RWPE2 (cell line): ENCODE measurements around the gene HBP1.

Source experiments
- ATAC-seq: fragments of 200-7000 bp; cut with Tn5 transposase; 3 replicates; pipeline ENCODE4 v1.9.1; 2021; ENCODE audit warnings: low read depth
- DNase-seq: peaks from one replicate; pipeline ENCODE4 v3.0.0-alpha.2; 2020; ENCODE audit warnings: low spot score
- H3K27ac ChIP-seq: fragments of 450-650 bp; 2 replicates; pipeline ENCODE4 v1.5.1; 2017; ENCODE audit warnings: mild to moderate bottlenecking; ENCODE audit not compliant: poor library complexity, severe bottlenecking
- H3K27me3 ChIP-seq: fragments of 250-450 bp; sonication (Bioruptor Pico); 2 replicates; pipeline ENCODE4 v1.5.1; 2021; ENCODE audit warnings: mild to moderate bottlenecking, moderate library complexity; ENCODE audit not compliant: insufficient read depth, poor library complexity, severe bottlenecking
- H3K36me3 ChIP-seq: fragments of 250-450 bp; sonication (Bioruptor Pico); 2 replicates; pipeline ENCODE4 v1.5.1; 2020; ENCODE audit warnings: low read depth, mild to moderate bottlenecking, moderate library complexity
- H3K4me1 ChIP-seq: fragments of 250-450 bp; sonication (Bioruptor Pico); 2 replicates; pipeline ENCODE4 v1.5.1; 2021; ENCODE audit warnings: mild to moderate bottlenecking, moderate library complexity; ENCODE audit not compliant: insufficient read depth, poor library complexity, severe bottlenecking
- H3K4me3 ChIP-seq: fragments of 250-450 bp; sonication (Bioruptor Pico); 2 replicates; pipeline ENCODE4 v1.5.1; 2021; ENCODE audit warnings: mild to moderate bottlenecking, moderate library complexity; ENCODE audit not compliant: severe bottlenecking
- H3K9me3 ChIP-seq: fragments of 250-450 bp; sonication (Bioruptor Pico); 2 replicates; pipeline ENCODE4 v1.5.1; 2021; ENCODE audit warnings: mild to moderate bottlenecking, moderate library complexity; ENCODE audit not compliant: severe bottlenecking
- TF ChIP-seq, protein P1 (sequence below): fragments of 450-650 bp; IDR thresholded peaks from one replicate; pipeline ENCODE4 v1.5.1; 2017; ENCODE audit warnings: mild to moderate bottlenecking, moderate library complexity; ENCODE audit not compliant: poor library complexity, severe bottlenecking

Gene HBP1, protein sequence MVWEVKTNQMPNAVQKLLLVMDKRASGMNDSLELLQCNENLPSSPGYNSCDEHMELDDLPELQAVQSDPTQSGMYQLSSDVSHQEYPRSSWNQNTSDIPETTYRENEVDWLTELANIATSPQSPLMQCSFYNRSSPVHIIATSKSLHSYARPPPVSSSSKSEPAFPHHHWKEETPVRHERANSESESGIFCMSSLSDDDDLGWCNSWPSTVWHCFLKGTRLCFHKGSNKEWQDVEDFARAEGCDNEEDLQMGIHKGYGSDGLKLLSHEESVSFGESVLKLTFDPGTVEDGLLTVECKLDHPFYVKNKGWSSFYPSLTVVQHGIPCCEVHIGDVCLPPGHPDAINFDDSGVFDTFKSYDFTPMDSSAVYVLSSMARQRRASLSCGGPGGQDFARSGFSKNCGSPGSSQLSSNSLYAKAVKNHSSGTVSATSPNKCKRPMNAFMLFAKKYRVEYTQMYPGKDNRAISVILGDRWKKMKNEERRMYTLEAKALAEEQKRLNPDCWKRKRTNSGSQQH

DNA sequence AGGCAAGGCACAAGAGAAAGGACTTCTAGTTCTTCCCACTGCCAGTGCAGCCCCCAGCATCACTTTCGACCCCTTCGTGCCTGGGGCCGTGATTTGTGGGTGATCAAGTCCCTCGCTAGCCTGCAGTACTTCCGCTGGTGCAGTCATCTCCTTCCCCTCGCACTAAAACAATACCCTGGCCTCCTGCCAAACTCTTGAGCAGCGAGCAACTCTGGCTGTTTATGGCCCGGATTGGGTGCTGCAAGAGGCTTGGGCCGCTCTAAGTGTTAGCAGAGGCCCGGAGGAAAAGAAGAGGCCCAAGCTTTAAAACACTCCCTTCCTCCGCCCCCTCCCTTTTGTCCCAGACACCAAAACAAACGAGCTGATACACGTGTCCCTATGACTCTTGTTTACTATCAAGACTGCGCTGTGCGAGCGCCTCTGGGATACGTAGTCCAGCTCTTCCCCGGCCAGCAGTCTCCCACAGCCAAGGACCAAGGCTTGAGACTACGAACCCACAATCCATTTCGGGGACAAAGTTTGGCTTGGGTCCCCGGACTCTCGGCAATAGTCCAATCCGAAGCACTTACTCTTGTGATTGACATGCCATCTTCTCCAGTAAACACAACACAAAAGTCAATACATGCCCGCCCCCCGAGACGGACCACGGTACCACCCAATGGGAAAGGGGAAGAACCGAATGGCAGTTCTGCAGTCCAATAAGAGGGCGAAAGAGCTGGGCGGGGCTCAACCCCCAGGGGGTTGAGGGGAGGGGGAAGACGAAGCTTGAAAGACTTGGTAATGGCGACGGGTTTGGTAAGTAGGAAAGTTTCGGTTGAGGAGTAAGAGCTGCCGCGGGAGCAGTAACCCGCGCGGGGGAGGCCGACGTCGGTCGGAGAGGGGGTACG lies at the start of gene HBP1:
Gene HBP1 (plus strand): TSS at position 771 of the 887 bp plus-strand sequence. CDS start 10,891 bp downstream, outside the sequence.
- DNase-seq, result peak; percentile 98
- Histone ChIP-seq H3K9me3 (no peaks in the 10 kb centered on the region), H3K4me1 (peaks cover 7% of the 10 kb centered on the region), H3K36me3 (no peaks in the 10 kb centered on the region), H3K27ac (peak within 1 kb of the TSS; percentile 77), H3K4me3 (peak within 1 kb of the TSS; percentile 62), H3K27me3 (no peaks in the 10 kb centered on the region)
- TF ChIP-seq, protein P1, sequence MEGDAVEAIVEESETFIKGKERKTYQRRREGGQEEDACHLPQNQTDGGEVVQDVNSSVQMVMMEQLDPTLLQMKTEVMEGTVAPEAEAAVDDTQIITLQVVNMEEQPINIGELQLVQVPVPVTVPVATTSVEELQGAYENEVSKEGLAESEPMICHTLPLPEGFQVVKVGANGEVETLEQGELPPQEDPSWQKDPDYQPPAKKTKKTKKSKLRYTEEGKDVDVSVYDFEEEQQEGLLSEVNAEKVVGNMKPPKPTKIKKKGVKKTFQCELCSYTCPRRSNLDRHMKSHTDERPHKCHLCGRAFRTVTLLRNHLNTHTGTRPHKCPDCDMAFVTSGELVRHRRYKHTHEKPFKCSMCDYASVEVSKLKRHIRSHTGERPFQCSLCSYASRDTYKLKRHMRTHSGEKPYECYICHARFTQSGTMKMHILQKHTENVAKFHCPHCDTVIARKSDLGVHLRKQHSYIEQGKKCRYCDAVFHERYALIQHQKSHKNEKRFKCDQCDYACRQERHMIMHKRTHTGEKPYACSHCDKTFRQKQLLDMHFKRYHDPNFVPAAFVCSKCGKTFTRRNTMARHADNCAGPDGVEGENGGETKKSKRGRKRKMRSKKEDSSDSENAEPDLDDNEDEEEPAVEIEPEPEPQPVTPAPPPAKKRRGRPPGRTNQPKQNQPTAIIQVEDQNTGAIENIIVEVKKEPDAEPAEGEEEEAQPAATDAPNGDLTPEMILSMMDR, result peak; percentile 1
- ATAC-seq, result peak; percentile 91

DNA sequence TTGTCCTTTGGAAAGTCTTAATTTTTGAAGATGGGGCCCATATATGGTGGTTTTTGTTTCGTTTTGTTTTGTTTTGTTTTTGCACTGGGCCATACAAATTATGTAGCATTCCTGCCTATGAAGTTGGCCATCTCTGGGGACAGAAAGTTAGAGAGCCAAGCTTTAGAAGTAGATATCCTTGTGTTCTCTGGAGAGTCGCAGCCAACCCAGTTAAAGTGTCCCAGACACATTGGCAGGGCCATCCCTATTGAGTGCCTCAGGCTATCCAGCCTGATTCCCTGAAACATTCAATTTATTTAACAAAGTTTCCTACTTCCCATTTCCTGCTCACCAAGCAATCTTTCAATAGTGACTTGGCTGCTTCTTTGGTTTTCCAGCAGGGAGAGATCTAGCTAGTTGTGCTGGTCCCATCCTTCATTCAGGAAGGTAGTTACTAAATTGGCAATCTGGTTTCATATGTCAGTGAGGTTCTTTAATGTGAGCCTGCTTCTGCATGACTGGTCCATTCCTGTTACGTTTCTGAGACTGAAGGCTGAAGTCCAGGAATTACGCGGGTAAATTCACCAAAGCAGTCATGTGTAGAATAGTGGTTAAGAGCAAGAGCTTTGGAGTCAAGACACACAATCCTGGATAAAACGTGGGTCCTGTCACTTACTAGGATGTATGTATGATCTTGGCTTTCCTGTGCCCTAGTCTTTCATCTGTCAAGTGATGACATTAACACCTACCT lies 49.3 kb upstream of the HBP1 start:
- H3K9me3 ChIP-seq, result no peaks in the 10 kb centered on the region
- no peak for ATAC-seq

DNA sequence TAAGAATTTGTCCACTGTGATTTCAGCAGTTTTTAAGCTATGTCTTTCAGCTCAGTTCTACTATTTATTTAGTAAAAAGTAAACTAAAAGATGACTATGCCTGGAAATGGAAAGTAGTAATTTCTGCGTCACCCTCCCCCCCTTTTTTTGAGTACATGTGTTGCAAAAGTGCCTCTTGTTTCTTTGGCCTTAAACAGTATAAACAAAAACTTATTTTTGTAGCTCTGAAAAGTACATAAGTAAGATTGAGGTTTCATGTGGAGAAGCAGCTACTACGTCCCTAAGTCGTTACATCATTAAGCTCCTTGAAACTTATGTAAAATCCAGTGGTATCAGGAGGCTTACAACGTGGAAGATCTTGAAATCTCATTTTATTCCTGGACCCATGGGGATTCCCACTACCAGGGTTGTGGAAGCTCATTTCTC lies 46.3 kb upstream of the HBP1 start:
- DNase-seq, result no peak

More for the DNA sequence above, 49.3 kb upstream of the HBP1 start:
- Histone ChIP-seq H3K4me1 (no peaks in the 10 kb centered on the region), H3K27me3 (no peaks in the 10 kb centered on the region), H3K4me3 (no peak overlapping the region), H3K36me3 (no peaks in the 10 kb centered on the region), H3K27ac (no peak overlapping the region)
- TF ChIP-seq, protein P1, result no peak
- DNase-seq, result no peak

DNA sequence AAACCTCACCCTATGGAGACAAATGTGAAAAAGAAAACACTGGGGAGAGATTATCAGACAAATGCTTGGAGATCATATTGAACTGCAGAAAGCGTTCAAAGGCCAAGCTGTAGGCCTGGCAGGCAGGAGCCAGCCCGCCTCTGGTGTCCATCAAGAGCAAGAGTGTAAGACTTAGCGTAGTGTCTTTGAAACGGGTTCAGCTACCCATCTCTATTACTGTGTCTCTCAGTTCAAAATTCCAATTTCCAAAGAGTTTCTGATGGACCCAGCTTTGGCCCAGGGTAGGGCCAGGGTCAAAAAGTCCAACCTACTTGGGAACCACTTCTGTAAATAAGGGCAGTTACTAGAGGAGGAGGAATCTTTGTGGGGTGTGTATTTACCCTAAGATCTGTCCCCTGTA lies 45.4 kb upstream of the HBP1 start:
- H3K27ac ChIP-seq, result no peak overlapping the region

More for the DNA sequence above, 46.3 kb upstream of the HBP1 start:
- Histone ChIP-seq H3K27me3 (no peaks in the 10 kb centered on the region), H3K4me1 (no peaks in the 10 kb centered on the region), H3K4me3 (no peak overlapping the region), H3K27ac (no peak overlapping the region), H3K36me3 (no peaks in the 10 kb centered on the region), H3K9me3 (no peaks in the 10 kb centered on the region)
- TF ChIP-seq, protein P1, result no peak
- no peak for ATAC-seq

More for the DNA sequence above, 45.4 kb upstream of the HBP1 start:
- Histone ChIP-seq H3K36me3 (no peaks in the 10 kb centered on the region), H3K9me3 (no peaks in the 10 kb centered on the region), H3K27me3 (no peaks in the 10 kb centered on the region), H3K4me3 (no peak overlapping the region), H3K4me1 (no peaks in the 10 kb centered on the region)
- ATAC-seq (no peak), DNase-seq (no peak)
- TF ChIP-seq, protein P1, result no peak
